ENCODE measurements around the gene CEACAM5. TPM values are rescaled to one million over a fixed set of nuclear protein-coding genes. Genes with fewer than 3 reads are reported as not detected.

CEACAM5 gene
- total RNA-seq, 1 donor: not detected

GRCh38 chr19:41714598-41714997 lies 6.2 kb downstream of the CEACAM5 start:
- Histone ChIP-seq H3K27ac (ENCODE audit: low read depth, low read length) (no peak overlapping the region), H3K4me2 (ENCODE audit: insufficient read depth, low read length) (no peak overlapping the region), H4K20me1 (ENCODE audit: insufficient read depth, low read length) (no peaks in the 10 kb centered on the region), H3K4me1 (ENCODE audit: insufficient read depth, low read length) (no peaks in the 10 kb centered on the region), H2AFZ (ENCODE audit: low read length) (no peak overlapping the region), H3K36me3 (ENCODE audit: insufficient read depth, low read length) (no peaks in the 10 kb centered on the region), H3K27me3 (ENCODE audit: insufficient read depth, low read length) (peaks cover 6% of the 10 kb centered on the region), H3K4me3 (ENCODE audit: insufficient read depth, low read length) (no peak overlapping the region), H3K79me2 (ENCODE audit: insufficient read depth, low read length) (no peaks in the 10 kb centered on the region), H3K9me3 (ENCODE audit: low read depth, low read length) (no peaks in the 10 kb centered on the region)
- TF ChIP-seq CTCF (IDR thresholded peaks at IDR 0.05; ENCODE audit: extremely low read depth, low read depth, low read length): no peak
- DNase-seq (ENCODE audit: insufficient read length, low spot score, missing footprints): no peak

GRCh38 chr19:41718761-41719160 lies 10.3 kb downstream of the CEACAM5 start:
- TF ChIP-seq CTCF (IDR thresholded peaks at IDR 0.05; ENCODE audit: extremely low read depth, low read depth, low read length): no peak
- no peaks in the 10 kb centered on the region for H3K4me1 ChIP-seq (ENCODE audit: insufficient read depth, low read length)
- H4K20me1 ChIP-seq (ENCODE audit: insufficient read depth, low read length): no peaks in the 10 kb centered on the region
- H3K79me2 ChIP-seq (ENCODE audit: insufficient read depth, low read length): no peaks in the 10 kb centered on the region
- no peak overlapping the region for H3K4me3 ChIP-seq (ENCODE audit: insufficient read depth, low read length)
- no peaks in the 10 kb centered on the region for H3K9me3 ChIP-seq (ENCODE audit: low read depth, low read length)
- H2AFZ ChIP-seq (ENCODE audit: low read length): no peak overlapping the region
- no peak for DNase-seq (ENCODE audit: insufficient read length, low spot score, missing footprints)
- H3K4me2 ChIP-seq (ENCODE audit: insufficient read depth, low read length): no peak overlapping the region
- H3K27ac ChIP-seq (ENCODE audit: low read depth, low read length): no peak overlapping the region
- no peaks in the 10 kb centered on the region for H3K36me3 ChIP-seq (ENCODE audit: insufficient read depth, low read length)
- no peaks in the 10 kb centered on the region for H3K27me3 ChIP-seq (ENCODE audit: insufficient read depth, low read length)

GRCh38 chr19:41720103-41720502 lies 11.7 kb downstream of the CEACAM5 start:
- Histone ChIP-seq H3K27me3 (ENCODE audit: insufficient read depth, low read length) (no peaks in the 10 kb centered on the region), H3K27ac (ENCODE audit: low read depth, low read length) (no peak overlapping the region), H4K20me1 (ENCODE audit: insufficient read depth, low read length) (no peaks in the 10 kb centered on the region), H3K36me3 (ENCODE audit: insufficient read depth, low read length) (no peaks in the 10 kb centered on the region), H3K4me1 (ENCODE audit: insufficient read depth, low read length) (no peaks in the 10 kb centered on the region), H3K79me2 (ENCODE audit: insufficient read depth, low read length) (no peaks in the 10 kb centered on the region), H3K4me3 (ENCODE audit: insufficient read depth, low read length) (no peak overlapping the region), H3K4me2 (ENCODE audit: insufficient read depth, low read length) (no peak overlapping the region), H3K9me3 (ENCODE audit: low read depth, low read length) (no peaks in the 10 kb centered on the region), H2AFZ (ENCODE audit: low read length) (no peak overlapping the region)
- DNase-seq (ENCODE audit: insufficient read length, low spot score, missing footprints): no peak
- TF ChIP-seq CTCF (IDR thresholded peaks at IDR 0.05; ENCODE audit: extremely low read depth, low read depth, low read length): no peak

GRCh38 chr19:41726493-41726892 lies 18.1 kb downstream of the CEACAM5 start:
- H3K36me3 ChIP-seq (ENCODE audit: insufficient read depth, low read length): no peaks in the 10 kb centered on the region
- no peak overlapping the region for H3K4me2 ChIP-seq (ENCODE audit: insufficient read depth, low read length)
- H2AFZ ChIP-seq (ENCODE audit: low read length): no peak overlapping the region
- no peak for DNase-seq (ENCODE audit: insufficient read length, low spot score, missing footprints)
- no peak for TF ChIP-seq CTCF (IDR thresholded peaks at IDR 0.05; ENCODE audit: extremely low read depth, low read depth, low read length)
- no peak overlapping the region for H3K4me3 ChIP-seq (ENCODE audit: insufficient read depth, low read length)
- no peaks in the 10 kb centered on the region for H3K79me2 ChIP-seq (ENCODE audit: insufficient read depth, low read length)
- peaks cover 5% of the 10 kb centered on the region for H3K27me3 ChIP-seq (ENCODE audit: insufficient read depth, low read length)
- H4K20me1 ChIP-seq (ENCODE audit: insufficient read depth, low read length): no peaks in the 10 kb centered on the region
- no peak overlapping the region for H3K27ac ChIP-seq (ENCODE audit: low read depth, low read length)
- no peaks in the 10 kb centered on the region for H3K4me1 ChIP-seq (ENCODE audit: insufficient read depth, low read length)
- no peaks in the 10 kb centered on the region for H3K9me3 ChIP-seq (ENCODE audit: low read depth, low read length)

All from osteoblast (primary cell).